ENCODE data around the gene KLHL2.
A peak's percentile ranks its signal among the peaks of the same experiment; 100 is the strongest.

The KLHL2 gene

DNA sequence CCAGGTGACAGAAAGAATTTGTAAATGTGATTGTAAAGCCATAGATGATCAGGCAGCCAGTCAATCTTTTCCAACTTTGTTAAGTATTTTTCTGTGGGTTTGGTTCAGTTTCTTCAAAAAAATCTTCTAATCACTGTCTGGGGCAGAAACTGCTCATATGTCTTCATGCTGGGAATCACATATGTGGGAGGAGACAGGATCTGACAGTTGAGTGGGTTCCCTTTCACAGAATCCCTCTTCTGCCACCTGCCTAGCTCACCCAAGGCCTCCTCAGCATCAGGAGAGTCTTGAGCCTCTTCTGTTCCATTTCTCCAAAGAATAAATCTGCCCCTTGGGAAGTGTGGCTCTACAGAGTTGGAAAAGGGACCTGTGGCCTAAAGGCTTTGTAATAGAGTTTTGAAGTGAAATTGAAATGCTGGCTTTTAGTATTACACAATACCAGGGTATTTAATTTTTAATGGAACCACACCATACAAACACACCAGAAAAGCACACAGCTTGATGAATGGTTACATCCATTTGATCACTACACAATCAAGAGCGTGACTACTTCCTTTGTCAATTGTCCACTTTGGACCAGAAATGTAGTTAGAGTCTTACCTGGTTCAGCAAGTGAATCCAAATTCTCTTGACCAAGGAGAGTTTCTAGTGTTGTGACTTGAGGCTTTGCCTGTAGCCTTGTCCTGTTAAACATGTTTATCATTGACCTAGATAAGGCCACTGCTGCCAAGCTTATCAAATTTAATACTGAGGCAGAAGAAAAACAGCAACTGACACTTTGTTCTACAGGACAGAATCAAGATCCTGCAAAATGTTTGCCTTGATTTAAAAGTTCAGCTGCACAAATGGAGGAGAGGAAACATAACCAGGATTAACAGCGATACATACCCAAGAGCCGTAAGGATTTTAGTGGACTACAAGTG lies 140.5 kb downstream of the KLHL2 start (continued):
- TF ChIP-seq, protein P1, sequence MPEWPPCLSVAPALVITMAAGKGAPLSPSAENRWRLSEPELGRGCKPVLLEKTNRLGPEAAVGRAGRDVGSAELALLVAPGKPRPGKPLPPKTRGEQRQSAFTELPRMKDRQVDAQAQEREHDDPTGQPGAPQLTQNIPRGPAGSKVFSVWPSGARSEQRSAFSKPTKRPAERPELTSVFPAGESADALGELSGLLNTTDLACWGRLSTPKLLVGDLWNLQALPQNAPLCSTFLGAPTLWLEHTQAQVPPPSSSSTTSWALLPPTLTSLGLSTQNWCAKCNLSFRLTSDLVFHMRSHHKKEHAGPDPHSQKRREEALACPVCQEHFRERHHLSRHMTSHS (tag by site-specific recombination; IDR thresholded peaks at IDR 0.05): no peak
- TF ChIP-seq, protein P2, sequence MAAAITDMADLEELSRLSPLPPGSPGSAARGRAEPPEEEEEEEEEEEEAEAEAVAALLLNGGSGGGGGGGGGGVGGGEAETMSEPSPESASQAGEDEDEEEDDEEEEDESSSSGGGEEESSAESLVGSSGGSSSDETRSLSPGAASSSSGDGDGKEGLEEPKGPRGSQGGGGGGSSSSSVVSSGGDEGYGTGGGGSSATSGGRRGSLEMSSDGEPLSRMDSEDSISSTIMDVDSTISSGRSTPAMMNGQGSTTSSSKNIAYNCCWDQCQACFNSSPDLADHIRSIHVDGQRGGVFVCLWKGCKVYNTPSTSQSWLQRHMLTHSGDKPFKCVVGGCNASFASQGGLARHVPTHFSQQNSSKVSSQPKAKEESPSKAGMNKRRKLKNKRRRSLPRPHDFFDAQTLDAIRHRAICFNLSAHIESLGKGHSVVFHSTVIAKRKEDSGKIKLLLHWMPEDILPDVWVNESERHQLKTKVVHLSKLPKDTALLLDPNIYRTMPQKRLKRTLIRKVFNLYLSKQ (tag by site-specific recombination; IDR thresholded peaks at IDR 0.05; ENCODE audit: borderline replicate concordance): no peak
- TF ChIP-seq ZNF221 (tag by site-specific recombination; IDR thresholded peaks at IDR 0.05; ENCODE audit: borderline replicate concordance): no peak

DNA sequence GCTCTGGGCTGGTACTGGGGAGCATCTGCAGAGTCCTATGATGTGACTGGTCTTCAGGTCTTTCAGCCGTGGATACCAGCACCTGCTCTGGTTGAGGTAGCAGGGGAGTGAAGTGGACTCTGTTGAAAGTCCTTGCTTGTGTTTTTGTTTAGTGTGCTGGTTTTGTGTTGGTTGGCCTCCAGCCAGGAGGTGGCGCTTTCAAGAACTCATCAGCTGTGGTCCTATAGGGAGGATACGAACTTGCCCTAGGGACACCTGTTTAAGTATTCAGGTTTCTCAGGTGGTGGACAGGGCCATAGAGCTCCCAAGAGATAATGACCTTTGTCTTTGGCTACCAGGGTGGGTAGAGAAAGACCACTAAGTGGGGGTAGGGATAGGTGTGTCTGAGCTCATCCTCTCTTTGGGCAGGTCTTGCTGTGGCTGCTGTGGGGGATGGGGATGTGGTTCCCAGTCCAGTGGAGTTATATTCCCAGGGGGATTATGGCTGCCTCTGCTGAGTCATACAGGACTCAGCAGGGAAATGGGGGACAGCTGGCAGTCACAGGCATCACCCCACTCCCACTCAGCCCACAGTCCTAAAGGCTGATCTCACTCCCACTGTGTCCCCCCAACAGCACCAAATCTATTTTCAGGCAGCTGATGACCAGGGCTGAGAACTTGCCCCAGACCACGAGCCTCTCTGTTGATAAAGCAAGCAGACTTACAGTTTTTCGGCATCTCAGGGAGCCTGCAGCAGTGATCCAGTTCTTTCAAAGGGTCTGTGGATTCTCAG lies 144.2 kb downstream of the KLHL2 start:
- Histone ChIP-seq H3K4me1 (ENCODE audit: control insufficient read depth, insufficient read depth, low read length) (no peaks in the 10 kb centered on the region), H3K36me3 (ENCODE audit: control insufficient read depth in 2 of 2, insufficient read depth in 1 of 2, low read length in 2 of 2) (no peaks in the 10 kb centered on the region), H3K4me3 (ENCODE audit: low read depth, low read length) (no peak overlapping the region), H3K27ac (ENCODE audit: extremely low read depth, low read depth, low read length) (no peak overlapping the region), H3K9me3 (ENCODE audit: control insufficient read depth, insufficient read depth, low read depth, low read length) (no peaks in the 10 kb centered on the region)
- TF ChIP-seq MZF1 (tag by site-specific recombination; IDR thresholded peaks at IDR 0.05; ENCODE audit: borderline replicate concordance): no peak
- peak; percentile 40; the same call in 1 of the 2 replicates for TF ChIP-seq ZFHX2 (tag by site-specific recombination; conservative IDR thresholded peaks at IDR 0.05)
- CTCF ChIA-PET: interaction anchor here (0.6 to 0.7 kb wide), 2 partner anchors 28 to 247 kb away, joined by 3 read pairs; no protein-coding TSS in a partner anchor
- POLR2A ChIA-PET: interaction anchor here (1.3 kb wide), 1 partner anchor 27 kb away, joined by 4 read pairs; the partner anchor contains the start of gene CPE

DNA sequence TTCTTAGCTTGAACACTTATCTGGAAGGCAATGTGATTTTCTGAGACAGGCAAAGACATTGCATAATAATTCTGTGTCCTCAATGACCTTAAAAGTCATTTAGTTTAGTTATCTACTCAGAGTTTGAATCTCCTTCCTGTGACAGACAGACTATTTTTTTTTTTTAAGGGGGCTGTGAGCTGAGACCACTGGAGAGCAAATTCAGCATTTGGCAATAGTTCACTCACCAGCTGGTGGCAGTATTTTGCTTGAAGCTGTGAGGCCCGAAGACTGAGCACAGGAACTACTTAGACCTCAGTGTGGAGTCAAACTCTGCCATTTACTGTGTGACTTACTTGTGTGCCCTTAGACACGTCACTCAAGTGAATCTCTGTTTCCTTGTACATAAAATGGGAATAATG lies 148.5 kb downstream of the KLHL2 start:
- H3K4me3 ChIP-seq (ENCODE audit: low read depth, low read length): no peak overlapping the region
- POLR2A ChIA-PET: interaction anchor here (1.1 kb wide), 1 partner anchor 243 kb away, joined by 4 read pairs; the partner anchor contains the start of gene TMEM192
- no peaks in the 10 kb centered on the region for H3K36me3 ChIP-seq (ENCODE audit: control insufficient read depth in 2 of 2, insufficient read depth in 1 of 2, low read length in 2 of 2)
- CTCF ChIA-PET: interaction anchor here (0.5 to 4.1 kb wide), 19 partner anchors 10 to 806 kb away, joined by 3 to 23 read pairs (median 4); no protein-coding TSS in a partner anchor
- H3K27ac ChIP-seq (ENCODE audit: extremely low read depth, low read depth, low read length): no peak overlapping the region
- no peaks in the 10 kb centered on the region; the same call in 1 of the 2 replicates for H3K4me1 ChIP-seq (ENCODE audit: control insufficient read depth, insufficient read depth, low read length)
- no peaks in the 10 kb centered on the region for H3K9me3 ChIP-seq (ENCODE audit: control insufficient read depth, insufficient read depth, low read depth, low read length)
- TF ChIP-seq ZNF654 (tag by site-specific recombination; IDR thresholded peaks at IDR 0.05; ENCODE audit: low read depth) (peak; percentile 64), ZNF121 (tag by site-specific recombination; IDR thresholded peaks at IDR 0.05) (no peak)
- TF ChIP-seq, protein P3, sequence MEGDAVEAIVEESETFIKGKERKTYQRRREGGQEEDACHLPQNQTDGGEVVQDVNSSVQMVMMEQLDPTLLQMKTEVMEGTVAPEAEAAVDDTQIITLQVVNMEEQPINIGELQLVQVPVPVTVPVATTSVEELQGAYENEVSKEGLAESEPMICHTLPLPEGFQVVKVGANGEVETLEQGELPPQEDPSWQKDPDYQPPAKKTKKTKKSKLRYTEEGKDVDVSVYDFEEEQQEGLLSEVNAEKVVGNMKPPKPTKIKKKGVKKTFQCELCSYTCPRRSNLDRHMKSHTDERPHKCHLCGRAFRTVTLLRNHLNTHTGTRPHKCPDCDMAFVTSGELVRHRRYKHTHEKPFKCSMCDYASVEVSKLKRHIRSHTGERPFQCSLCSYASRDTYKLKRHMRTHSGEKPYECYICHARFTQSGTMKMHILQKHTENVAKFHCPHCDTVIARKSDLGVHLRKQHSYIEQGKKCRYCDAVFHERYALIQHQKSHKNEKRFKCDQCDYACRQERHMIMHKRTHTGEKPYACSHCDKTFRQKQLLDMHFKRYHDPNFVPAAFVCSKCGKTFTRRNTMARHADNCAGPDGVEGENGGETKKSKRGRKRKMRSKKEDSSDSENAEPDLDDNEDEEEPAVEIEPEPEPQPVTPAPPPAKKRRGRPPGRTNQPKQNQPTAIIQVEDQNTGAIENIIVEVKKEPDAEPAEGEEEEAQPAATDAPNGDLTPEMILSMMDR (tag by site-specific recombination; IDR thresholded peaks at IDR 0.05): 0 out of 2 replicates have a peak, but pooled peaks have one; percentile 17

DNA sequence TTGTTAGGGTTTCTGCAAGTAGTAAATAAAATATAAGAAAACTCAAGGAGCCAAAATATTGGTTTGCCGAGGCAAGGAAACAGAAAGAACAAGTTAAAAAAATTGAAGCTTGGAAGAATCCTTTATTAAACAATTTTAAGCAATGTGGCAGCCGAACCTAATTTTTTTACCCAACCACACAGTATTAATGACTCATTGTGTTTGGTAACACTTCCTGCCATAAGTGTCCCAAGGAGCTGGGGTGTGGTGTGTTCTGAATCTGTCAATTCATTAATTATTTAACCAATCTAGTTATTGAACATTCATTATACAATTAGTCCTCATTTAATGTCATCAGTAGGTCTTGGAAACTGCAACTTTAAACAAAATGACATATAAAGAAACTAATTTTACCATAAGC lies 152.1 kb downstream of the KLHL2 start:
- Histone ChIP-seq H3K27ac (ENCODE audit: extremely low read depth, low read depth, low read length) (no peak overlapping the region), H3K4me3 (ENCODE audit: low read depth, low read length) (no peak overlapping the region), H3K36me3 (ENCODE audit: control insufficient read depth in 2 of 2, insufficient read depth in 1 of 2, low read length in 2 of 2) (no peaks in the 10 kb centered on the region), H3K4me1 (ENCODE audit: control insufficient read depth, insufficient read depth, low read length) (peaks cover 2% of the 10 kb centered on the region; the same call in 1 of the 2 replicates), H3K9me3 (ENCODE audit: control insufficient read depth, insufficient read depth, low read depth, low read length) (no peaks in the 10 kb centered on the region)
- ChIA-PET POLR2A (interaction anchor here (1.0 kb wide), 1 partner anchor 19 kb away, joined by 3 read pairs; the partner anchor contains the start of gene CPE), CTCF (interaction anchor here (0.9 to 1.8 kb wide), 4 partner anchors 19 to 228 kb away, joined by 3 to 6 read pairs (median 4); partner anchors contain the start of gene CPE)
- TF ChIP-seq ZFP37 (tag by site-specific recombination; IDR thresholded peaks at IDR 0.05) (no peak), ZNF76 (tag by site-specific recombination; IDR thresholded peaks at IDR 0.05; ENCODE audit: borderline replicate concordance, low read depth) (no peak), ZNF585B (tag by site-specific recombination; IDR thresholded peaks at IDR 0.05) (no peak), ZEB2 (tag by site-specific recombination; IDR thresholded peaks at IDR 0.05) (no peak), ZNF211 (tag by site-specific recombination; IDR thresholded peaks at IDR 0.05; ENCODE audit: low read depth) (no peak), WT1 (tag by site-specific recombination; IDR thresholded peaks at IDR 0.05) (no peak), SP3 (tag by site-specific recombination; IDR thresholded peaks at IDR 0.05) (no peak), ZNF391 (tag by site-specific recombination; IDR thresholded peaks at IDR 0.05; ENCODE audit: borderline replicate concordance, low read depth) (no peak)

Measured in HEK293 (cell line).